Upper lobe of left lung (tissue), 6 donors: ENCODE results near the gene WDPCP. TPM values are rescaled to one million over a fixed set of nuclear protein-coding genes. Genes with fewer than 3 reads are reported as not detected.
A peak's percentile ranks its signal among the peaks of the same experiment; 100 is the strongest.

Source experiments
- ATAC-seq, 2 donors: fragments of 200-7000 bp; cut with Tn5 transposase; one replicate each; pipeline ENCODE4 v1.9.1; 2022; ENCODE audit warnings: mild to moderate bottlenecking in 2 of 2, moderate library complexity in 2 of 2; ENCODE audit not compliant: low FRiP score in 2 of 2
- DNase-seq, 2 donors: peaks; one replicate each; pipeline ENCODE4 v3.0.0-alpha.2; 2019 to 2020
- H3K27ac ChIP-seq, 4 donors: fragments of 200-600 bp; sonication (generic); one replicate each; pipeline ENCODE4 v1.5.1; 2016 to 2019
- H3K27me3 ChIP-seq, 4 donors: fragments of 200-600 bp; sonication (generic); one replicate each; pipeline ENCODE4 v1.5.1; 2017 to 2019
- H3K36me3 ChIP-seq, 4 donors: fragments of 200-600 bp; sonication (generic); one replicate each; pipeline ENCODE4 v1.5.1; 2016 to 2019
- H3K4me1 ChIP-seq, 4 donors: fragments of 200-600 bp; sonication (generic); one replicate each; pipeline ENCODE4 v1.5.1; 2018 to 2019
- H3K4me3 ChIP-seq, 4 donors: fragments of 200-600 bp; sonication (generic); one replicate each; pipeline ENCODE4 v1.5.1; 2017 to 2019; ENCODE audit warnings: mild to moderate bottlenecking in 2 of 4, moderate library complexity in 1 of 4
- H3K9me3 ChIP-seq, 4 donors: fragments of 200-600 bp; sonication (generic); one replicate each; pipeline ENCODE4 v1.5.1; 2018 to 2019
- CTCF ChIP-seq, 6 experiments: fragments of 450-650 bp in 4 of 6; fragments of 200-600 bp in 2 of 6; sonication (generic) in 2 of 6; IDR thresholded peaks; one replicate each; pipeline ENCODE4 v1.5.1; 2016 to 2019; ENCODE audit warnings: antibody characterized with exemption in 6 of 6
- EP300 ChIP-seq, 4 donors: sonication (generic); formaldehyde crosslinking; IDR thresholded peaks; one replicate each; pipeline ENCODE4 v1.5.1; 2017; ENCODE audit warnings: antibody characterized with exemption in 4 of 4, control low read depth in 2 of 4
- POLR2A ChIP-seq, 4 donors: fragments of 450-650 bp; IDR thresholded peaks; one replicate each; pipeline ENCODE4 v1.5.1; 2016 to 2017; ENCODE audit warnings: antibody characterized with exemption in 4 of 4, mild to moderate bottlenecking in 2 of 4
- POLR2AphosphoS5 ChIP-seq, 2 donors: sonication (generic); formaldehyde crosslinking; IDR thresholded peaks; one replicate each; pipeline ENCODE4 v1.5.1; 2017; ENCODE audit warnings: antibody characterized with exemption in 2 of 2
- WGBS, 2 donors: methylation state at CpG; one replicate each; pipeline ENCODE4 v1.1.5; 2017 to 2018; 5-methylcytosine and 5-hydroxymethylcytosine counted together
- total RNA-seq, 6 donors: library from RNA; depleted of rRNA in 4 of 6; stranded (reverse); fragments of >200 nt in 4 of 6; gene quantifications; one replicate each; pipeline versions ENCODE4 v1.1.0 to v1.2.1, GENCODE V29; 2016 to 2021
- donor health status: DM: no; HTN: no; CAD: no; lungs with moderate emphysema.
- donor health status: DM: no; HTN: yes; CAD: no; lungs with severe emphysema.

Gene WDPCP
- total RNA-seq, 6 donors from 2014 or later: 9.3 to 20.8 (median 11.5) TPM

- H3K36me3 ChIP-seq: no peaks in the 10 kb centered on the region
- TF ChIP-seq POLR2A (IDR thresholded peaks at IDR 0.05): no peak
- no peak for TF ChIP-seq EP300 (IDR thresholded peaks at IDR 0.05)
- TF ChIP-seq POLR2AphosphoS5 (IDR thresholded peaks at IDR 0.05): no peak
- no peak for TF ChIP-seq CTCF (IDR thresholded peaks at IDR 0.05)
- H3K4me3 ChIP-seq: no peak overlapping the region
- H3K27me3 ChIP-seq: no peaks in the 10 kb centered on the region
- no peaks in the 10 kb centered on the region for H3K4me1 ChIP-seq
- H3K27ac ChIP-seq: no peak overlapping the region
- no peak for DNase-seq
- H3K9me3 ChIP-seq: no peaks in the 10 kb centered on the region
- no peak for ATAC-seq
Measured at GRCh38 chr2:63194175-63194574, 394.1 kb downstream of the WDPCP start.

GRCh38 chr2:63192889-63193774 lies 395.1 kb downstream of the WDPCP start:
- peaks cover 0 to 6% (median 0%) of the 10 kb centered on the region in 4 donors for H3K9me3 ChIP-seq
- ATAC-seq: no peak
- H3K27ac ChIP-seq: no peak overlapping the region
- H3K4me3 ChIP-seq: no peak overlapping the region
- no peak for TF ChIP-seq EP300 (IDR thresholded peaks at IDR 0.05)
- H3K36me3 ChIP-seq: no peaks in the 10 kb centered on the region
- no peaks in the 10 kb centered on the region for H3K27me3 ChIP-seq
- 87 to 90% methylated on average over 2 of the region's 2 CpGs for WGBS, 2 donors
- no peaks in the 10 kb centered on the region for H3K4me1 ChIP-seq
- no peak for DNase-seq

- DNase-seq: no peak
Measured at GRCh38 chr2:63192169-63192888, 395.9 kb downstream of the WDPCP start.

GRCh38 chr2:63189026-63189425 lies 399.3 kb downstream of the WDPCP start:
- ATAC-seq (no peak), DNase-seq (no peak)
- H3K4me3 ChIP-seq: no peak overlapping the region
- H3K36me3 ChIP-seq: no peaks in the 10 kb centered on the region
- no peak for TF ChIP-seq POLR2A (IDR thresholded peaks at IDR 0.05)
- peak in 2 of 6 experiments; percentile 23 to 33 for TF ChIP-seq CTCF (IDR thresholded peaks at IDR 0.05)
- no peaks in the 10 kb centered on the region for H3K27me3 ChIP-seq
- H3K9me3 ChIP-seq: peaks cover 0 to 13% (median 0%) of the 10 kb centered on the region in 4 donors
- WGBS, 2 donors: 44 to 50% methylated on average over 4 of the region's 4 CpGs
- H3K4me1 ChIP-seq: no peaks in the 10 kb centered on the region
- H3K27ac ChIP-seq: no peak overlapping the region

More at GRCh38 chr2:63192169-63192888, 395.9 kb downstream of the WDPCP start:
- TF ChIP-seq EP300 (IDR thresholded peaks at IDR 0.05) (no peak), CTCF (IDR thresholded peaks at IDR 0.05) (no peak), POLR2AphosphoS5 (IDR thresholded peaks at IDR 0.05) (no peak), POLR2A (IDR thresholded peaks at IDR 0.05) (no peak)
- Histone ChIP-seq H3K9me3 (peaks cover 0 to 13% (median 0%) of the 10 kb centered on the region in 4 donors), H3K27me3 (no peaks in the 10 kb centered on the region), H3K27ac (no peak overlapping the region), H3K4me1 (no peaks in the 10 kb centered on the region), H3K4me3 (no peak overlapping the region), H3K36me3 (no peaks in the 10 kb centered on the region)
- no peak for ATAC-seq

- Histone ChIP-seq H3K4me1 (no peaks in the 10 kb centered on the region), H3K27me3 (no peaks in the 10 kb centered on the region), H3K9me3 (peaks cover 0 to 13% (median 0%) of the 10 kb centered on the region in 4 donors), H3K36me3 (no peaks in the 10 kb centered on the region), H3K27ac (no peak overlapping the region), H3K4me3 (no peak overlapping the region)
- WGBS, 2 donors: 91 to 100% methylated on average over 3 of the region's 3 CpGs
- DNase-seq (no peak), ATAC-seq (no peak)
- no peak for TF ChIP-seq EP300 (IDR thresholded peaks at IDR 0.05)
- no peak for TF ChIP-seq CTCF (IDR thresholded peaks at IDR 0.05)
- TF ChIP-seq POLR2A (IDR thresholded peaks at IDR 0.05): no peak
- TF ChIP-seq POLR2AphosphoS5 (IDR thresholded peaks at IDR 0.05): no peak
Measured at GRCh38 chr2:63186331-63186730, 401.9 kb downstream of the WDPCP start.
